A172 (cell line): Measurements from ENCODE around the gene SPECC1. TPM values are rescaled to one million over a fixed set of nuclear protein-coding genes. Genes with fewer than 3 reads are reported as not detected.
"Not testable (repeated sequence)": the region's sequence is repeated elsewhere in the genome, so short reads cannot be mapped to it uniquely, and the experiment has no call there.

Experiments used
- DNase-seq: peaks from one replicate; pipeline ENCODE4 v3.0.0-alpha.2; 2015; ENCODE audit warnings: low spot score
- total RNA-seq: library from RNA; depleted of rRNA; stranded (reverse); fragments of >200 nt; shearing (Covaris generic); gene quantifications from 2 replicates; pipeline ENCODE4 v1.2.3, GENCODE V29; 2014; rRNA removed

Gene SPECC1
- total RNA-seq: 87.3 and 96.6 TPM in 2 replicates

GRCh38 chr17:20009302-20010098 is at the start of gene SPECC1:
SPECC1 (plus strand) TSS chr17:20009359; CDS start chr17:20096652, 87,293 bp downstream.
- peak; percentile 67 for DNase-seq

GRCh38 chr17:19962954-19963353 is 46.2 kb upstream of the SPECC1 start:
- DNase-seq: not testable (repeated sequence)

GRCh38 chr17:19973156-19973555 is 36.0 kb upstream of the SPECC1 start:
- no peak for DNase-seq

GRCh38 chr17:19975601-19976000 is 33.6 kb upstream of the SPECC1 start:
- DNase-seq: no peak

- peak; percentile 79 for DNase-seq
These were observed 31.6 kb upstream of the SPECC1 start, which contains the start of gene AKAP10 for GRCh38 chr17:19977293-19978208. AKAP10 (minus strand) TSS chr17:19977828; CDS start chr17:19977679, 149 bp downstream.

- DNase-seq: no peak
These were observed 30.9 kb upstream of the SPECC1 start for GRCh38 chr17:19978209-19978802.

GRCh38 chr17:19978805-19979211 is 30.4 kb upstream of the SPECC1 start:
- no peak for DNase-seq

- no peak for DNase-seq
These were observed 29.0 kb upstream of the SPECC1 start for GRCh38 chr17:19979917-19980770.

- no peak for DNase-seq
These were observed 22.0 kb upstream of the SPECC1 start for GRCh38 chr17:19986941-19987861.

GRCh38 chr17:19987897-19988296 is 21.3 kb upstream of the SPECC1 start:
- no peak for DNase-seq

- DNase-seq: no peak
These were observed 17.8 kb upstream of the SPECC1 start for GRCh38 chr17:19991252-19991885.

GRCh38 chr17:19992803-19993713 is 16.1 kb upstream of the SPECC1 start:
- DNase-seq: peak; percentile 89

- DNase-seq: no peak
These were observed 13.1 kb upstream of the SPECC1 start for GRCh38 chr17:19996086-19996485.

- no peak for DNase-seq
These were observed 12.7 kb upstream of the SPECC1 start for GRCh38 chr17:19996502-19996901.

- DNase-seq: no peak
These were observed 712 bp upstream of the SPECC1 start for GRCh38 chr17:20008242-20009051.

- no peak for DNase-seq
These were observed 182 bp upstream of the SPECC1 start for GRCh38 chr17:20009052-20009301.

- DNase-seq: peak; percentile 63
These were observed 1.1 kb downstream of the SPECC1 start for GRCh38 chr17:20010099-20010863.
